ENCODE data around the gene STK17B.

The STK17B gene

DNA sequence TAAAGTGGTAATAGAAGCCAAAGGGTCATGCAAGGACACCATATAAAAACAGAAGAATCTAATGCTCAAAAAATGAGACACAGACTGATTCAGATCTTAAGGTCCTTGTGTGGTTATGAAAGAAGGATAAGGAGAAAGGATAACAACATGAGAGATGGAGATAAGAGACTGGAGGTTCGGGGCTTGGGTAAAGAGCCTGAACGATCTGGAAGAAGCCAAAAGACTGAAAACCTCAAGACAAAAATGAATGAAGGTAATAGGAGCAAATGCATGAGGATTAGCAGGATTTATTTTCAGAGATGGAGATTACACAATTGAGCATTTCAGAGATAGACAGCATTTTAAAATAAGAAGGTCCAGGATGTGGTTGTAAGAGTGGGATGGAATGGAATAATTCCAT, 26.1 kb downstream of the STK17B start:
- H3K9ac ChIP-seq (ENCODE audit: low read length): no peak overlapping the region
- no peaks in the 10 kb centered on the region for H3K27me3 ChIP-seq (ENCODE audit: low read length)
- peaks cover 89% of the 10 kb centered on the region for H3K36me3 ChIP-seq (ENCODE audit: low read length)
- H3K9me3 ChIP-seq (ENCODE audit: insufficient read depth, low read length): no peaks in the 10 kb centered on the region
- H3K4me3 ChIP-seq (ENCODE audit: insufficient read depth, low read length, poor library complexity, severe bottlenecking): no peak overlapping the region
- H3K27ac ChIP-seq (ENCODE audit: low read depth, low read length): no peak overlapping the region
- TF ChIP-seq, protein P1, sequence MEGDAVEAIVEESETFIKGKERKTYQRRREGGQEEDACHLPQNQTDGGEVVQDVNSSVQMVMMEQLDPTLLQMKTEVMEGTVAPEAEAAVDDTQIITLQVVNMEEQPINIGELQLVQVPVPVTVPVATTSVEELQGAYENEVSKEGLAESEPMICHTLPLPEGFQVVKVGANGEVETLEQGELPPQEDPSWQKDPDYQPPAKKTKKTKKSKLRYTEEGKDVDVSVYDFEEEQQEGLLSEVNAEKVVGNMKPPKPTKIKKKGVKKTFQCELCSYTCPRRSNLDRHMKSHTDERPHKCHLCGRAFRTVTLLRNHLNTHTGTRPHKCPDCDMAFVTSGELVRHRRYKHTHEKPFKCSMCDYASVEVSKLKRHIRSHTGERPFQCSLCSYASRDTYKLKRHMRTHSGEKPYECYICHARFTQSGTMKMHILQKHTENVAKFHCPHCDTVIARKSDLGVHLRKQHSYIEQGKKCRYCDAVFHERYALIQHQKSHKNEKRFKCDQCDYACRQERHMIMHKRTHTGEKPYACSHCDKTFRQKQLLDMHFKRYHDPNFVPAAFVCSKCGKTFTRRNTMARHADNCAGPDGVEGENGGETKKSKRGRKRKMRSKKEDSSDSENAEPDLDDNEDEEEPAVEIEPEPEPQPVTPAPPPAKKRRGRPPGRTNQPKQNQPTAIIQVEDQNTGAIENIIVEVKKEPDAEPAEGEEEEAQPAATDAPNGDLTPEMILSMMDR (IDR thresholded peaks at IDR 0.05; ENCODE audit: insufficient read depth, low read length, poor library complexity, severe bottlenecking): no peak
- no peak for TF ChIP-seq EZH2phosphoT487 (conservative IDR thresholded peaks at IDR 0.05; ENCODE audit: low read length)
- peaks cover 47% of the 10 kb centered on the region for H4K20me1 ChIP-seq (ENCODE audit: low read depth, low read length)
- no peaks in the 10 kb centered on the region for H3K9me2 ChIP-seq (replicated peaks; ENCODE audit: insufficient read depth, low read length)
- no peak overlapping the region for H2AFZ ChIP-seq (ENCODE audit: low read depth, low read length, severe bottlenecking)
- H3F3A ChIP-seq (ENCODE audit: insufficient read depth): peaks cover 47% of the 10 kb centered on the region
- no peak overlapping the region for H3K4me2 ChIP-seq (ENCODE audit: low read depth, low read length, poor library complexity, severe bottlenecking)
- peaks cover 75% of the 10 kb centered on the region for H3K79me2 ChIP-seq (ENCODE audit: insufficient read depth, low read length)

DNA sequence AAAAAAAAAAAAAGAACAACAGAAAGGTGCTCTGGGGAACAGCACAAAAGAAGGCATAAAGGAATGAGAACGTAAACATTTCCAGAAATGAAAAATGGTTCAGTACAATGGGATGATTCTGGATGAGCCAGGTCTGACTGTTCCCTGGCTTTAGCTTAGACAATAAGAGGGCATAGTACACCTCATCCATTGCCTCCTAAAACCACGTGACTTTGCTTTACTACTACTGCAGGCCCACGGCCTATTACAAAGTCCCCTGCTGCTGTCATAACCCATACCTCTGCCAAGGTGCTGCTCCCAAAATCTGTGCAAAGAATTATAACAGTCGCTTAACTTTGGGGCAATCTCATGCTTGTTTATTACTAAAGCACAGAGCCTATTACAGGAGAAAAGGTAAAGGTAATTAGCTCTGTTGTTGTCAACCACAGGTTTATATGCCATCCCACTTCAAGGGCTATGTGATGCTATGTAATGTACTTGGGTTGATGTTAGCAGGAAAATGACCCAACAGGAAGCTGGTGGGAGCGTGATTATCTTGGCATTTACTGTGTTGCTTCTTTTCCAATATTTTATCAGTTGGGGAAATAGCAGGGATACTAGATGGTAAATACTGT, 26.8 kb downstream of the STK17B start:
- H3K4me3 ChIP-seq (ENCODE audit: insufficient read depth, low read length, poor library complexity, severe bottlenecking): no peak overlapping the region
- peaks cover 45% of the 10 kb centered on the region for H4K20me1 ChIP-seq (ENCODE audit: low read depth, low read length)
- H3K36me3 ChIP-seq (ENCODE audit: low read length): peaks cover 89% of the 10 kb centered on the region
- H3K9ac ChIP-seq (ENCODE audit: low read length): no peak overlapping the region
- H3K27ac ChIP-seq (ENCODE audit: low read depth, low read length): no peak overlapping the region
- no peak overlapping the region for H2AFZ ChIP-seq (ENCODE audit: low read depth, low read length, severe bottlenecking)
- H3K9me3 ChIP-seq (ENCODE audit: insufficient read depth, low read length): no peaks in the 10 kb centered on the region
- TF ChIP-seq, protein P1 (IDR thresholded peaks at IDR 0.05; ENCODE audit: insufficient read depth, low read length, poor library complexity, severe bottlenecking): no peak
- H3K4me2 ChIP-seq (ENCODE audit: low read depth, low read length, poor library complexity, severe bottlenecking): no peak overlapping the region
- no peaks in the 10 kb centered on the region for H3K27me3 ChIP-seq (ENCODE audit: low read length)
- H3F3A ChIP-seq (ENCODE audit: insufficient read depth): peaks cover 46% of the 10 kb centered on the region; the same call in 1 of the 2 replicates
- peaks cover 69% of the 10 kb centered on the region for H3K79me2 ChIP-seq (ENCODE audit: insufficient read depth, low read length)
- H3K9me2 ChIP-seq (replicated peaks; ENCODE audit: insufficient read depth, low read length): no peaks in the 10 kb centered on the region

DNA sequence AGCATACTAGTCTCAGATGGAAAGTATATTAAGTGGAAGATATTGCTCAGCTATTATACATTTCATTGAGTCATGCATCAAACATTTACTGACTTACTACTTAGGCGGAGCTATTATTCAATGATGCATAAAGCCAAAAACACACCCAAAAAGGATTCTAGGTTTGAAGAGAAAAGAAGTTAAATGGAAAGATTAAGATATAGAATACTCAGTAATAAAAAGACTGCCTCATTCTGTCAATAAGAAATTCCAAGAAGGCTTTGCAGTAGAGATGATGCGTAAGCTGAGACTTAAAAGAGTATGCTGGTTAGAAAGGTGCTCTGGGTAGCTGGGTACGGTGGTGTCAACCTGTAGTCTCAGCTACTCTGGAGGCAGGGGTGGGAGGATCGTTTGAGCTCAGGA, 27.6 kb downstream of the STK17B start:
- no peak overlapping the region for H3K27ac ChIP-seq (ENCODE audit: low read depth, low read length)
- H3K9me2 ChIP-seq (replicated peaks; ENCODE audit: insufficient read depth, low read length): no peaks in the 10 kb centered on the region
- H3K4me3 ChIP-seq (ENCODE audit: insufficient read depth, low read length, poor library complexity, severe bottlenecking): no peak overlapping the region
- H3K9ac ChIP-seq (ENCODE audit: low read length): no peak overlapping the region
- peaks cover 48% of the 10 kb centered on the region; the same call in 1 of the 2 replicates for H3F3A ChIP-seq (ENCODE audit: insufficient read depth)
- no peaks in the 10 kb centered on the region for H3K9me3 ChIP-seq (ENCODE audit: insufficient read depth, low read length)
- no peak overlapping the region for H3K4me2 ChIP-seq (ENCODE audit: low read depth, low read length, poor library complexity, severe bottlenecking)
- H4K20me1 ChIP-seq (ENCODE audit: low read depth, low read length): peaks cover 40% of the 10 kb centered on the region
- H3K79me2 ChIP-seq (ENCODE audit: insufficient read depth, low read length): peaks cover 60% of the 10 kb centered on the region
- no peaks in the 10 kb centered on the region for H3K27me3 ChIP-seq (ENCODE audit: low read length)
- H2AFZ ChIP-seq (ENCODE audit: low read depth, low read length, severe bottlenecking): no peak overlapping the region
- H3K36me3 ChIP-seq (ENCODE audit: low read length): peaks cover 89% of the 10 kb centered on the region
- TF ChIP-seq, protein P1 (IDR thresholded peaks at IDR 0.05; ENCODE audit: insufficient read depth, low read length, poor library complexity, severe bottlenecking): no peak
